Measurements from ENCODE around the gene C9orf153.
"Not testable (repeated sequence)": the region's sequence is repeated elsewhere in the genome, so short reads cannot be mapped to it uniquely, and the experiment has no call there.

The C9orf153 gene

DNA sequence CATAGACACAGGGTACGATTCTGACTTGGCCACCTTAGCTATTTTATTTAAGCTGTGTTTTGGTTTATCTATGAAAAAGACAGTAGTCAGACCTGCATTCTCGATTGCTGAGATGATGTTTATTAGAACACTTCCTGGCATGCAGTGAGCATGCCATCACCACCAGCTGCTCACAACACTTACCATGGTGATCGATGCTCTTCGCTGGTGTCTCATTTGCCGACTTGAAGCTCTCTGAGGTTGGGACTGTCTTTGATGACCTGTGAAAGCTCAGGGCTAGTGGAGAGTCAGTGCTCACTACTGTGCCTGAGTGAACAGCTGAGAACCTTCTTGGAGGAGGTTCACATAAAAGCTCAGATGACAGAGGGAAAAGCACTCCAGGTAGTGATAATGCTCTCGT, 4.4 kb upstream of the C9orf153 start:
- no peak for DNase-seq (ENCODE audit: low read depth)

DNA sequence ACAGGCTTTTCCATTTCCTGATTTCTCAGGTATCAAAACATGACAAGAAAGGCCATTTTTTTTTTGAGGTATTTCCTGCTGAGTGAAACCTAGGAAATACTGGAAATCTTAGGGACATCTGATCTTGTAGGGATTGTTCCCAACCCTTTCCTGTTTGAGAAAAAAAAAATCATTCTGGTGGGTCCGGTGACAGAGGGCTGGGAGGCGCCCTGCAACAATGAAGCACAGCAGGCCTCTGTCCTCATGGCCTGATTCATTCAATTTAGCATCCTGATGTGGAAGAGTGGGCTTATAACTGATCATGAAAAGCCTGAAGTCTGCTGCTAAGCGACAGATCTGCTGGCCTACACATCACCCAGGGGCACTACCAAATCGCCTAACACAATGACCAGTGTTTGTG, 3.0 kb upstream of the C9orf153 start:
- no peak for DNase-seq (ENCODE audit: low read depth)

DNA sequence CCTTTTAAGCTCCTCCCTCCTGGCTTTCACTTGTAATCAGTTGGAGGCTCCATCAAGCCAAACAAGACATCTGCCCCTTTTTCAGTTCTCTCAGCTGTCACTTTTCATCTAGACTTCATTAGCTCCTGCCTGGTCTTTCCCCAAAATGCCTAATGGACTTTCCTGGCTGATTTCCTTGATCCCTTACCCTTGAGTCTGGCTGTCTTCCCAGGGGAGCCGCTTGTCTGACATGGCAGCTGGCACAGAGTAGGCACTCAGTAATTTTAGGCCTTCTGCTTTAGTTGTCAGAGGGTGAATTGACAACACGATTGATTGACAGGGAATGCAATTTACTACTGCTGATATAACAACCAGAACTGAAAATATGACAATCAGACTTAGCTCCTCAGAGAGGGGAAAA, 2.1 kb downstream of the C9orf153 start:
- no peak for DNase-seq (ENCODE audit: low read depth)

DNA sequence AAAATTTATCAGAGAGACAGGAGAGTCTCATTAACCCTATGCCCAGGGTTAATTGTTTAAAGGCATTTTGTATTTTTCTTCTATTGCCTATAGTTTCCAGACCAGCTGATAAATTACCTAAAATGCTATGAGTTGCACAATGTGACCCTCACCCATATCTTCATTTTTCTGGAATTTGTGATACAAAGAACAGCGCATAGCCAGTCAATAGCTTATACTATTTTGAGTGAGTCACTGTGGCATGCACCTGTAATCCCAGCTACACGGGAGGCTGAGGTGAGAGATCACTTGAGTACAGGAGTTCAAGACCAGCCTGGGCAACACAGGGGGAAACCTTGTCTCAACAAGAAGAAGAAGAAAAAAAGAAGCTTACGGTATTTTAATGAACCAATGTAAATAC, 2.8 kb downstream of the C9orf153 start:
- no peak for DNase-seq (ENCODE audit: low read depth)

DNA sequence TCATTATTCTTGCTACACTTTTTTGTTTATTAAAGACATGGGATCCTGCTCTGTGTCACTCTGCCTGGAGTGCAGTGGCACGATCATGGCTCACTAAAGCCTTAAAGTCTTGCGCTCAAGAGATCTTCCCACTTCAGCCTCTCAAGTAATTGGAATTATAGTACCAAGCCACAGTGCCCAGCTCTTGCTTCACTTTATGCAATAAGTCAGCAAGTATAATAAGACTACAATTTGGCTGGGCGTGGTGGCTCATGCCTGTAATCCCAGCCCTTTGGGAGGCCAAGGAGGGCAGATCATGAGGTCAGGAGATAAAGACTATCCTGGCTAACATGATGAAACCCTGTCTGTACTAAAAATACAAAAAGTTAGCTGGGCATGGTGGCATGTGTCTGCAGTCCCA, 5.9 kb downstream of the C9orf153 start:
- DNase-seq (ENCODE audit: low read depth), result no peak

DNA sequence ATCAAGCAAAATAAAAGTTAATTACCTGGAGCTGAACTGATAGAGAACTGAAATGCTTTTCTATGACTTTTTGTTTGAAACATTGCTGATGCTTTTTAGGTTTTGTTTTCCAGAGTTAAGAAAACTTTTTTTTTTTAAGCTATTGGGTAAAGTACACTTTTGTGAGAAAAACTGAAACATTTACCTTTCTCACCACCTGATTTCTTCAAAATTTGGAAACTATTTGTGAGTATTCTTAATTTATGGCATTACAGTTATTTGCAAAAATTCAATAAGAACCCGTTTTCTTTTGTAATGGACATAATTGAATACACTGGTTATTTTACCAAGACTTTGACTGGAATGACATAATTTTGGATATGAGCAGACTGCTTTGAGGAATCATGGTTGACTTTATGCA, 6.6 kb downstream of the C9orf153 start:
- no peak for DNase-seq (ENCODE audit: low read depth)

DNA sequence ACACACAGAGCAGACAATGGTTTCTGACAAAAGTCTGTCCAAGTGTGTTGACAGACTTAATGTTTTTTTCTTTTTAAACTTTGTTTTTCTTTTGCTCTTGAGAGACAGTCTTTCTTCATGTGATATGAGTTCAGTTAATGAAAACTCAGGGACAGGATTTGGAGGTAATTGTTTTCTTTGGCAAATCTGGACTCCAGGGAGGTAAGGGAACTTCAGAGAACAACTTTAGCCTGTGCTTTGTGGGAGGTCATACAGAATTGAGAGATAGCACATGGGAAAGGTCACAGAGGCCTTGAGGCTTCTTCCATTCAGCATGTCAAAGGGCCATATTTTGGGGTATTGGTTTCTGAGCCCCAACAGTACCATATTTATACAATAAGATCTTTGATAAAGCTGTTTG, 9.3 kb downstream of the C9orf153 start:
- DNase-seq (ENCODE audit: low read depth), result no peak

DNA sequence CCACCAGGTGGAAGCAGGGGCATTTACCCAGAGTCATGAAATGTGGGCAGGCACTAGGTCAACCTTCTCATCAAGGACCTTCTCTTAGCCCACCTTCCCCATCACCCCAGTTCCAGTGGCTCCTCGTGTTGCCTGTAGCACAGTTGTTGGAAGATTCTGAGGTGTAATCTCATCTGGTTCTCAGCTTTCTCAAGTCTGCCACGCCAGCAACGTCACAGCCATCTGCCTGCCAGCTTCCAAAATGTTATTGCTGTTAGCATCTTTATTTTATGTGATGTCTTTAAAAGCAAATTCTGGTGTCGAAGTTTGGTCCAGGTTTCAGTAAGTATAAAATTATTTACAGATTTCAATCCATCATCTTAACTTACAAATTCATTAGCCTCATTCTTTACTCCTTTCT, 10.7 kb downstream of the C9orf153 start:
- no peak for DNase-seq (ENCODE audit: low read depth)

DNA sequence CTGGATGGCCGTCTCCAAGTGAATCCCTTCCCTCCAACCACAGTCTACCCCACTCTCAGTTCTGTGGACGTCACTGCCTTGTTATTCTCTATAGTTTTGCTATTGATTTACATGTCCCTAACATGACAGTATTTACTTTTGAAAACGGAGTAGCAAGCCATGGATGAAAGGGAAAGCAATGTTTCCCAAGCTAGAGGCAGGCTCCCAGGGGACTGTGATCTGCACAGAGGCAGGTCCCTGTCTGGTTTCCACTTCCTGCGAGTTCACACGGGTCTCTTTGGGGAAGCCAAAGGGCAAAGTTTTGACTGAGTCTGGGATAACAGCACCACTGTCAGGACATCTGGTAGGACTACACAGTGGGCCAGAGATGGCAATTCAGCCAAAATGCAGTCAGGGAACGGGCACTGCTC, 12.7 kb downstream of the C9orf153 start:
- DNase-seq (ENCODE audit: low read depth), result no peak

DNA sequence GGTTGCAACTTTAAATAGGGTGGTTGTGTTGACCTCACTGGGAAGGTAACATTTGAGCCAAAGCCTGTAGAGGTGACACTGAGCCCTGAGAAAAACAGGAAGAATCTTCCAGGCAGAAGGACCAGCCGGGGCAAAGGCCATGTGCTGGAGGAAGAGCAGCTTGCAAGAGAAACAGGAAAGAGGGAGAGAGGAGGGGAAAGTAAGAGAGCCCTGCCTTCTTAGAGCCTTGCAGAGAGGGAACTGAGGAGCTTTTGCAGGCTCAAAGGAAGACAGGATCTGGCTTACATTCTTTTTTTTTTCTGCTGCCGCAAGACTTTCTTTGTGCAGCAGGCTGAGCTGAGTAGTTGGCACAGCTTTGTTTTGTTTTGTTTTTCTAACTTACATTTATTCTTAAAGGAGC, 17.4 kb downstream of the C9orf153 start:
- DNase-seq (ENCODE audit: low read depth), result no peak

DNA sequence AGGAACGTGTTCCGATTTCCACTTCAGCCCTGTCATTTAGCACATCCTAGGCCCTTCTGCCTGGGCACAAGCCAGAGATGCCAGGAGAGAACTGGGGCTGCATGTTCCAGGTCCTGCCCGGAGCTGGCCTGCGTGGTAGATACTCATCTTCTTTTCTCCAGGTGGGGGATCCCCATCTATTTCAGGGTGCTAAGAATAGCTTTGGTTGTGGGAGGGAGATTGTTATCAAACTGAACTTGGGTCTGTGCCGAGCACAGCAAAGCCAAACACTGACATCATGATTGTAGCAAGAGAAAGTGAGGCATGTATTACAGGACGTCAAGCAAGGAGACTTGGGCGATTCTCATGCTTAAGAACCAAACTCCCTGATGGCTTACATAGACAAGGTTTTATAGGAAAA, 18.2 kb downstream of the C9orf153 start:
- no peak for DNase-seq (ENCODE audit: low read depth)

DNA sequence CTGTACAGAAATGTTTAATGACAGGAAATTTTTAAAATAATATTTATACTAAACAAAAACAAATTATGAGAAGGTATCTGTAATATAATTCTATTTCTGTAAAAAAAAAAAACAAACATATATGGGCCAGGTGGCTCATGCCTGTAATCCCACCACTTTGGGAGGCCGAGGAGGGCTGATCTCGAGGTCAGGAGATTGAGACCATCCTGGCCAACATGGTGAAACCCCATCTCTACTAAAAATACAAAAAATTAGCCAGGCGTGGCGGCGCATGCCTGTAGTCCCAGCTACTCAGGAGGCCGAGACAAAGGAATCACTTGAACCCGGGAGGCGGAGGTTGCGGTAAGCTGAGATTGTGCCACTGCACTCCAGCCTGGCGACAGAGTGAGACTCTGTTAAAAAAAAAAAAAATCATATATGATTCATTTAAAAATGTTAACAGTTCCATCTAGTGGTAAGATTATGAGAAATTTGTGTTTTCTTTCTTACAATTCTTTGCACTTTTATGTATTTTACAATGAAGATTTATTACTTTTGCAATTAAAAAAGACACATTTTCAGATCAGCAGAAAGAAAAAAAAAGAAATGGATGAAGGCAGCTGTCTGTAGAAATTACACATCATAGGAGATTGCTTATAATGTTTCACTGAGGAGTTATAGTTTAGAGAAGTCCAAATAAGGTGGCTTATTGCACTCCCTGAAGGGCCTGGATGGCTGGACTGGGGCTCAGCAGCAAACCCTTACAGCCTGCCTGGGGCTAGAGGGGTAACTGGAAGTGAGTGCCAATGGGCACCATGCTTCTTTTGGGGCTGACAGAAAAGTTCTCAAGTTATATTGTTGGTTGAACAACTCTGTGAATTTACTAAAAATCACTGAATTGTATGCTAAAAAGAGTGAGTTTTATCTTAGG, 20.3 kb downstream of the C9orf153 start:
- DNase-seq (ENCODE audit: low read depth), result no peak

DNA sequence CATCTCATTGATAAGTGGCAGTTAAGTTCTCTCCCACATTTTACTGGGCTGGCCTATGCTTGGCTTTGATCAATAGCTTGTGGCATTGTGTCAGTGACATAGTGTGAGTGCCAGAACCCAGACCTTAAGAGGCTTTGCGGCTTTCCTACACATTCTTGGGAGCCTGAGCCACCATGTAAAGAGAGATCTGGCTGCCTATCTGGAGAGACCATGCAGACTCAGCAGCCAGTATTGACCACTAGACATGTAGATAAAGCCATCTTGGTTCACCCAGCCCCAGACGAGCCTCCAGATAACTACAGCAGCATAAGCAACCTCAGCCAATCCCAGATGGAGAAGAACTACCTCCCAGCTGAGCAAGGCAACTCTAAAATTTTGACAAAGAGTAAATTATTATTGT, 28.6 kb downstream of the C9orf153 start:
- DNase-seq (ENCODE audit: low read depth), result no peak

DNA sequence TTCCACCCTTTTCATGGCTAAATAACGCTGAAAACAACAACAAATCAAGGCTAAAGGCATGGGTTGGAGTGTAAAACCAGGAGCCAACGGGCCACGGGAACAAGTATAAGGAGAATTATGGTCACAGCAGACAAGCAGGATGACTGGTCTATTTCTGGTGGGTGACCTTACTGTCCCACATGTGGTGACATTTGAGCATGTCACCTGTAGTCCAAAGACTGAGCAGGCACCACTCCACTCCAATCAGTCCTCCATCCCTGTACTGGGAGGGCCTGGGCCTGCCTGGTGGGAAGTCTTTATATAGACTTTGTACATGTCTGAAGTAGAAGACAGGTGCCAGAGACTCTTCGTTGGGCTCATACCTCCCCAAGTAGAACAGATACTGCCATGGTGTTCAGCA, 36.8 kb downstream of the C9orf153 start:
- DNase-seq (ENCODE audit: low read depth), result no peak

DNA sequence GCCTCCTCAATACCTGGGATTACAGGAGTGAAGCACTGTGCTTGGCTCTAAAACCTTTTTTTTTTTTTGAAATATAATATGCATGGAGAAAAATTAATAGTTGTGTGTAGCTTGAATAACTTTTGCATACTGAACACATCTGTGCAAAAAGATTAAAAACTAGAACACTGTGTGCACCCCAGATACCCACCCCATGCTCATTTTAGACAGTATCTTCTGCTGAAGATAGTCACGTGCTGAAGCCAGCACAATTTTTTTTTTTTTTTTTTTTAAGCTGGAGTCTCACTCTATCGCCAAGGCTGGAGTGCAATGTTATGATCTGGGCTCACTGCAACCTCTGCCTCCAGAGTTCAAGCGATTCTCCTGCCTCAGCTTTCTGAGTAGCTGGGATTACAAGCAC, 39.9 kb downstream of the C9orf153 start:
- DNase-seq (ENCODE audit: low read depth), result no peak

DNA sequence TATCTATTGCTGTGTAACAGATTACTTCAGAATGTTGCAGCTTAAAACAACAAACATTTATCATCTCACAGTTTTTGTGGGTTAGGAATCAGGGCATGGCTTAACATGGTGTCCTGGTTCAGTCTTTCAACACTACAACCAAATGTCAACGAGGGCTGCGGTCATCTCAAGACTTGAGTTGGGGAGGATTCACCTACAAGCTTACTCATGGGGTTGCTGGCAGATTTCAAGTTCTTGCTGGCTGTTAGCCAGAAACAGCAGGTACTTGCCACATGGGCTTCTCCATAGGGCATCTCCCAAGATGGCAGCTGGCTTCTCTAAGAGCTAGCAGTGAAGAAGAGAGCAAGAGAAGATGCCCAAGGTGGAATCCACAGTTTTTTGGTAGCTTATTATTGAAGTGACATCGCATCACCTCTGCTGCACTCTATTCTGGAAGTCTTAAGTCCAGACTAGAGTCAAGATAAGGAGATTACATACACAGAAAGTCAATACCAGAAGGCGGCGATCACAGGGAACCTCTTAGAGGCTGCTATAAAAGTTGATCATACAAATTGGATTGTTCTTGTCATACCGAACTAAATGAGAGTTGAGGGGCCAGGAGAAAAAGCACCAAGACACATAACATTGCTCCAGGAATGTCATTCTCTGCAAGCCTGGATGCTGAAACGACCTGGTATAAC, 42.2 kb downstream of the C9orf153 start:
- DNase-seq (ENCODE audit: low read depth), result no peak

DNA sequence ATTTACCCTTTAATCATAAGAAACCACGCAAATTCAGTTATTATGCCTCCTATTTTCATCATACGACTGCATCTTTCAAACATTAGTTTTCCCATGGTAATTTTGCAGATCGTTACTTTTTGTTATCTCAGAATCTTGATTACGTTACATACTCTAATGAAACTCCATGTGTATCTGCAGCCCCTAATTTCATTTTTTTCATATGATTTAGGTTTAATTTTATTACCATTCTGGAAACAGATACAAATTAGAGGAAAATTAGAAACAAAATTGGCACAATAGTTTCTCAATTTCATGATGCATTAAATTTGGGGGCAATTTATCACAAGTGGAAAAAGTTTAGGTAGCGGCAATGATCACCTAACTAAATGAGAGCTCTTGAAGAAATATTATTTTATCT, 52.3 kb downstream of the C9orf153 start:
- no peak for DNase-seq (ENCODE audit: low read depth)

DNA sequence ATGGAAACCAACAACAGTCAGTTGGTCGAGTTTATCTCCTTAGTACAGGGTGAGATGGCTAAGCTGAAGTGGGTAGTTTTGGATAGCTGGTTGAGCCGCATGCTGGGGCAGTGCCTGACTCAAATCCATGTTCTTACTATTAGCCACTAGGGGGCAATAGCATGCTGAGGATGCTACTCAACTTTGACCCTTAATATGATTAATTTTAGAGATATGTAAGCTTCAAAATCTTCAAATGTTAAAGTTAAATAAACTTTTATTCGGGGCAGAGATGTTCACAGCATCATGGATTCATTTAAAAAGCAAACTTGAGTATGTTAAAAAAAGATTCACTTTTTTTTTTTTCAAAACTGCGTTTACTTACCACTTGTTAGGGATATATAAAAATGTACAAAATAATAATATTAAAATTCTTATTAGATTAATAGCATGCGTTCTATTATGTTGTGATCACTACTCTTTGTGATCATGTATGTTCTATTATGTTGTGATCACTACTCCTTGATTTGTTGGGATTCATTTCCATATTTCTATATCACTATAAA, 57.0 kb downstream of the C9orf153 start:
- DNase-seq (ENCODE audit: low read depth), result no peak

DNA sequence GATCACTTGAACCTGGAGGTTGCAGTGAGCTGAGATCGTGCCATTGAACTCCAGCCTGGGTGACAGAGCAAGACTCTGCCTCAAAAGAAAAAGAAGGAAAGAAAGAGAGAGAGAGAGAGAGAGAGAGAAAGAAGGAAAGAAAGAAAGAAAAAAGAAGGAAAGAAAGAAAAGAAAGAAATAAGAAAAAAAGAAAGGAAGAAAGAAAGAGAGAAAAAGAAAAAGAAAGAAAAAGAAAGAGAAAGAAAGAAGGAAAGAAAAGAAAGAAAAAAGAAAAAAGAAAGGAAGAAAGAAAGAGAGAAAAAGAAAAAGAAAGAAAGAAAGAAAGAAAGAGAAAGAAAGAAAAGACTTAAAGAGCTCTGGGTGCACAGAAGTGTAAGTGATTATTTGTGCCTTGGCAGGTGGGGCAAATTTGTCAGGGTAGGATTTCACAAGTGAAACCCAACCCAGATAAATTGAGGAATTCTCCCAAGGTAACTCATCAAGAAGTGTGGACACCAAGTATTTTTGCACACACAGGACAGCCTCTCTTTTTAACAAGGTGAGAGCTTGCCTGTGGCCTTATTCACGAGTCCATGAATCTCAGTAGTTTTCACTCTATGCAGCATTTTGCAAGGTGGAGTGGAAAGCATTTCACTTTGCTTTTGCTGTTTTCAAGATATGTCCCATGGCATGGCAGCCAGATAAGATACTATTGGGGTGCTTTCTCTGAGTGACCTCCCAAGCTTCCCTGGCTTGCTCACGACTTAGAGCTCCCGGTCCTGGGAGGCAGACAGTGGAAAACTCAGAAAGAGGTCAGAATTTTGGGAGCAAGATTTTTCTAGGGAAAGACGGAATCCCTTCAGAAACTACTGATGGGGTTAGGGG, 57.8 kb downstream of the C9orf153 start:
- DNase-seq (ENCODE audit: low read depth), result no peak

DNA sequence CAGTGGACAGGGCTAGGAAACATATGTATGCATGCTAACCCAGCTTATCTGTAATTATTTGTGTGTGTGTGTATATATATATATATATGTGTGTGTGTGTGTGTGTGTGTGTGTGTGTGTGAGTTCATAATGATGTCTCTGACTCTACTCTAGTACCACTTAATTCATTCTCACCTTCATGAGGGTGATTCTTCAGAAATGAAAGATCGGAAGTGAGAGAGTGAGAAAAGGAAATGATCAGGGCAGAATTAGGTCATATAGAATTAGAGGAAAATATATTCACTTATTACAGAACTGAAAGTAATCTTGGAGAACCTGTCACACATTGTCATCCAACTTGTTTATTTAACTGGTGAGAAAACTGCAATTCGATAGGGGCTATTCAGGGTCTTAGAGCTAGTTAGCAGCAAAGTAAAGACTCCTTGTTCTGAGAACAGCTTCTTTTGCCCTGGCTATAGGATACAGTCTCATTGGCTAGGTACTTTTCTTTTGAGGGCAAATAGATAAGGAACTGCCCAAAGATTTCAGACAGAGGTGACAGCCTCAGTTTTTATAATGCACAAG, 58.8 kb downstream of the C9orf153 start:
- no peak for DNase-seq (ENCODE audit: low read depth)

DNA sequence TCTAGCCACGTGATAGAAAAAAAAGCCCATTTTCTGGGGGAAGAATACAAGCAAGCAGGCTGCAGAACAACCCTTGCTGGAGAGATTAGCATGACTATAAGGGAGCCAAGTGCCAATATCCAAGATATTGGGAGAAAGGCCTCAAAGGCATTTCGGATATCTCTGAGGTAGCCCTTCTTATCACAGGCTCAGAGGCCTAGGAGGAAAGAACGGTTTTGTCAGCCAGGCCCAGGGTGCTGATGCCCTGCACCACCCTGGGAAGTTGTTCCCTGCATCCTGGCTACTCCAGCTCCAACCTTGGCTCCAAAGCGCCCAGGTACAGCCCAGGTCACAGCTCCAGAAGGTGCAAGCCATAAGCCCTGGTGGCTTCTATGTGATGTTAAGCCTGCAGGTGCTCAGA, 66.4 kb downstream of the C9orf153 start:
- no peak for DNase-seq (ENCODE audit: low read depth)

DNA sequence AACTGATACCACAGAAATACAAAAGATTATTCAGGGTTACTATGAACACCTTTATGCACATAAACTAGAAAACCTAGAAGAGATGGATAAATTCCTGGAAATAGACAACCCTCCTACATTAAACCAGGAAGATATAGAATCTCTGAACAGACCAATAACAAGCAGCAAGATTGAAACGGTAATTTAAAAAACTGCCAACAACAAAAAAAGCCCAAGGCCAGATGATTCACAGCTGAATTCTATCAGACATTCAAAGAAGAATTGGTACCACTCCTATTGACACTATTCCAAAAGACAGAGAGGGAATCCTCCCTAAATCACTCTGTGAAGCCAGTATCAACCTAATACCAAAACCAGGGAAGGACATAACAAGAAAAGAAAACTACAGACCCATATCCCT, 68.8 kb downstream of the C9orf153 start:
- not testable (repeated sequence) for DNase-seq (ENCODE audit: low read depth)

Data from stimulated activated CD8-positive, alpha-beta memory T cell treated with anti-CD3 and anti-CD28 coated beads, Interleukin-15, amount 100 ng/mL, for 24 hours (primary cell).